GM23338 (cell line): ENCODE measurements around the gene NTN1. TPM values are rescaled to one million over a fixed set of nuclear protein-coding genes. Genes with fewer than 3 reads are reported as not detected.

Source experiments
- ATAC-seq: fragments of 200-7000 bp; cut with Tn5 transposase; 3 replicates; pipeline ENCODE4 v1.9.1; 2020
- DNase-seq: peaks from one replicate; pipeline ENCODE4 v3.0.0-alpha.2; 2015; ENCODE audit warnings: low spot score
- H2AFZ ChIP-seq: fragments of 200-600 bp; sonication (generic); 2 replicates; pipeline ENCODE4 v1.8.0; 2016; ENCODE audit warnings: antibody characterized with exemption, mild to moderate bottlenecking, moderate library complexity
- H3F3A ChIP-seq: fragments of 200-600 bp; sonication (generic); replicated peaks from 2 replicates; pipeline ENCODE4 v1.8.0; 2017; ENCODE audit warnings: antibody characterized with exemption, mixed run types, low read depth
- H3K27ac ChIP-seq: fragments of 200-600 bp; sonication (generic); 2 replicates; pipeline ENCODE4 v1.6.1; 2016; ENCODE audit warnings: low read depth
- H3K27me3 ChIP-seq: fragments of 200-600 bp; sonication (generic); 2 replicates; pipeline ENCODE4 v1.8.0; 2016; ENCODE audit warnings: mild to moderate bottlenecking, mixed run types, moderate library complexity; ENCODE audit not compliant: insufficient read depth
- H3K36me3 ChIP-seq: fragments of 200-600 bp; sonication (generic); 2 replicates; pipeline ENCODE4 v1.8.0; 2016; ENCODE audit warnings: mild to moderate bottlenecking; ENCODE audit not compliant: insufficient read depth
- H3K4me1 ChIP-seq: fragments of 200-600 bp; sonication (generic); 2 replicates; pipeline ENCODE4 v1.8.0; 2016; ENCODE audit warnings: mild to moderate bottlenecking, moderate library complexity; ENCODE audit not compliant: insufficient read depth
- H3K4me2 ChIP-seq: fragments of 200-600 bp; sonication (generic); 2 replicates; pipeline ENCODE4 v1.7.1; 2017; ENCODE audit warnings: mixed run types
- H3K4me3 ChIP-seq: fragments of 200-600 bp; sonication (generic); 2 replicates; pipeline ENCODE4 v1.6.1; 2016; ENCODE audit warnings: mixed run types
- H3K79me2 ChIP-seq: fragments of 200-600 bp; sonication (generic); replicated peaks from 2 replicates; pipeline ENCODE4 v1.8.0; 2017; ENCODE audit warnings: mild to moderate bottlenecking; ENCODE audit not compliant: insufficient read depth
- H3K9me2 ChIP-seq: fragments of 200-600 bp; sonication (generic); 2 replicates; pipeline ENCODE4 v1.8.0; 2017; ENCODE audit not compliant: insufficient read depth
- H4K20me1 ChIP-seq: fragments of 200-600 bp; sonication (generic); replicated peaks from 2 replicates; pipeline ENCODE4 v1.8.0; 2017; ENCODE audit warnings: mild to moderate bottlenecking; ENCODE audit not compliant: insufficient read depth
- H3K27ac Mint-ChIP-seq: 2 replicates; pipeline ENCODE4 v1.8.0; 2020; ENCODE audit warnings: inconsistent platforms, mild to moderate bottlenecking, moderate library complexity, mixed read lengths
- H3K27me3 Mint-ChIP-seq: 3 replicates; pipeline ENCODE4 v1.8.0; 2022; ENCODE audit warnings: low read depth, mild to moderate bottlenecking, moderate library complexity, mixed read lengths, inconsistent platforms; ENCODE audit not compliant: insufficient read depth, poor library complexity
- H3K36me3 Mint-ChIP-seq: 3 replicates; pipeline ENCODE4 v1.8.0; 2021; ENCODE audit warnings: low read depth, mild to moderate bottlenecking, inconsistent platforms, moderate library complexity, mixed read lengths
- H3K4me1 Mint-ChIP-seq: 3 replicates; pipeline ENCODE4 v1.8.0; 2020; ENCODE audit warnings: mild to moderate bottlenecking, inconsistent platforms, mixed read lengths
- H3K4me3 Mint-ChIP-seq: 3 replicates; pipeline ENCODE4 v1.8.0; 2021; ENCODE audit warnings: moderate library complexity, mild to moderate bottlenecking, inconsistent platforms, mixed read lengths
- H3K9me3 Mint-ChIP-seq: 3 replicates; pipeline ENCODE4 v1.8.0; 2020; ENCODE audit warnings: moderate library complexity, mild to moderate bottlenecking, inconsistent platforms, mixed read lengths
- CREB1 ChIP-seq: fragments of 250-450 bp; sonication (Bioruptor Pico); IDR thresholded peaks from 2 replicates; pipeline ENCODE4 v1.5.0; 2020; ENCODE audit warnings: low read depth, mild to moderate bottlenecking, moderate library complexity
- EZH2 ChIP-seq: fragments of 200-600 bp; sonication (generic); IDR thresholded peaks from one replicate; pipeline ENCODE4 v1.8.0; 2017; ENCODE audit warnings: antibody characterized with exemption, mild to moderate bottlenecking, low read depth; ENCODE audit not compliant: unreplicated experiment
- EZH2phosphoT487 ChIP-seq: fragments of 200-600 bp; sonication (generic); IDR thresholded peaks from one replicate; pipeline ENCODE4 v1.8.1; 2018; ENCODE audit warnings: antibody characterized with exemption; ENCODE audit not compliant: unreplicated experiment
- JUNB ChIP-seq: IDR thresholded peaks from one replicate; pipeline ENCODE4 v1.6.1; 2016; ENCODE audit warnings: antibody characterized with exemption; ENCODE audit not compliant: unreplicated experiment
- NANOG ChIP-seq: IDR thresholded peaks from 2 replicates; pipeline ENCODE4 v1.6.1; 2016; ENCODE audit warnings: antibody characterized with exemption, borderline replicate concordance
- POLR2AphosphoS5 ChIP-seq: IDR thresholded peaks from 2 replicates; pipeline ENCODE4 v1.6.1; 2016; ENCODE audit warnings: antibody characterized with exemption, low read depth
- STAT1 ChIP-seq: IDR thresholded peaks from one replicate; pipeline ENCODE4 v1.6.1; 2016; ENCODE audit warnings: antibody characterized with exemption; ENCODE audit not compliant: unreplicated experiment
- ZNF114 ChIP-seq: fragments of 250-450 bp; sonication (Bioruptor Pico); IDR thresholded peaks from 2 replicates; pipeline ENCODE4 v1.5.0; 2020; ENCODE audit warnings: mild to moderate bottlenecking, moderate library complexity
- ZNF331 ChIP-seq: fragments of 250-450 bp; sonication (Bioruptor Pico); IDR thresholded peaks from 2 replicates; pipeline ENCODE4 v1.5.0; 2020; ENCODE audit warnings: low read depth, mild to moderate bottlenecking, moderate library complexity
- polyA plus RNA-seq: library from polyadenylated mRNA; unstranded; fragments of >200 nt; fragmentation: Nextera tagmentation; extraction: Ambion mirVana; gene quantifications from 2 replicates; pipeline ENCODE4 v1.2.1, GENCODE V29; 2016
- total RNA-seq: library from RNA; depleted of rRNA; stranded (reverse); fragments of >200 nt; shearing (Covaris generic); gene quantifications from 2 replicates; pipeline ENCODE4 v1.2.3, GENCODE V29; 2014
- TF ChIP-seq, protein P1 (sequence below): IDR thresholded peaks from 2 replicates; pipeline ENCODE4 v1.6.1; 2016; ENCODE audit warnings: antibody characterized with exemption
- TF ChIP-seq, protein P2 (sequence below): IDR thresholded peaks from one replicate; pipeline ENCODE4 v1.6.1; 2018; ENCODE audit warnings: antibody characterized with exemption; ENCODE audit not compliant: unreplicated experiment
- TF ChIP-seq, protein P3 (sequence below), 2 experiments: fragments of 200-600 bp in 1 of 2; sonication (generic) in 1 of 2; conservative IDR thresholded peaks; 2 replicates each; pipeline versions ENCODE4 v1.5.1 to v1.6.1; 2016 to 2017; ENCODE audit warnings: antibody characterized with exemption in 2 of 2, low read depth in 2 of 2, mild to moderate bottlenecking in 2 of 2, moderate library complexity in 1 of 2
- TF ChIP-seq, protein P4 (sequence below): fragments of 250-450 bp; sonication (Bioruptor Pico); IDR thresholded peaks from 2 replicates; pipeline ENCODE4 v1.5.0; 2020; ENCODE audit warnings: mild to moderate bottlenecking, moderate library complexity

NTN1 gene
- total and polyA plus RNA-seq, 2 experiments from 2014 or later = 0.57 to 2.6 TPM

DNA sequence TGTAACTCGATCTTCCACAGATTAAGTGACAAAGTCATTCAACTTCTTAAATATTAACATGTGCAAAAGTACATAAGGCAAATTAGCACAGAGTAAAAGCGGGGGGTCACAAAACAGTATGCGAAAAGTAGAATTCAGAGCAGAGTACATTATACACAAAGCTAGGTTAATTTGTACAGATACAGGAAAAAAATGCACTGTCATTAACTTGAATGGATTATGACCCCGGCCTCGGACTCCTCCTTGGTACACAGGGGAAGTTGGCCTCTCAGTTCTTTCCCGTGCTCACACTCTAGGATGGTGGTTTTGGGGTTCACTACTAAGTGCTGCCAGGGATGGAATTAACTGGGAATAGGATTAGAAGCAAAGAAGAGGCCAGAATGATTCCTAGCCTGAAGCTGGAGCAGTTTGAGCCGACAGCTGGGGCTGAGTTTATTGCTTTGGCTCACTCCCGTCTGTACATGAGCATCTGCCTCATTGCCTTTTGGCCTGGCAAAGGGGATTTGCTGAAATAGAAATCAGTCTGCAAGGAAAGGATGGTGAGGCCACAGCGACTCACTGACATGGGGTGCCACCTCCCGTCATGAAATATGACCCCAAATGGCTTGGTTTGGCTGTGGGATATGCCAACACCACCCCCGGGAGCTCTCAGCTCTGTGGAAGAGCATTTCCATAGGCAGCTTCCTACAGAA, 23.6 kb downstream of the NTN1 start:
- H3K9me2 ChIP-seq = no peaks in the 10 kb centered on the region
- no peaks in the 10 kb centered on the region for H4K20me1 ChIP-seq
- ATAC-seq (no peak), DNase-seq (no peak)
- no peaks in the 10 kb centered on the region for H3F3A ChIP-seq
- no peaks in the 10 kb centered on the region for H3K79me2 ChIP-seq
- no peak overlapping the region for H3K4me2 ChIP-seq
- Mint-ChIP-seq H3K27me3 (no peaks in the 10 kb centered on the region), H3K4me3 (no peak overlapping the region), H3K27ac (no peak overlapping the region; the same call in 1 of the 2 replicates), H3K9me3 (peaks cover 27% of the 10 kb centered on the region), H3K4me1 (peaks cover 12% of the 10 kb centered on the region; the same call in 2 of the 3 replicates), H3K36me3 (peaks cover 7% of the 10 kb centered on the region; the same call in 2 of the 3 replicates)
- H3K4me1 ChIP-seq = peaks cover 10% of the 10 kb centered on the region
- no peak overlapping the region for H3K4me3 ChIP-seq
- TF ChIP-seq CREB1 (CRISPR knock-in tag) (no peak), POLR2AphosphoS5 (no peak), EZH2 (no peak), JUNB (no peak), STAT1 (no peak), ZNF331 (CRISPR knock-in tag) (no peak), ZNF114 (CRISPR knock-in tag) (no peak), EZH2phosphoT487 (no peak), NANOG (no peak)
- TF ChIP-seq, protein P1, sequence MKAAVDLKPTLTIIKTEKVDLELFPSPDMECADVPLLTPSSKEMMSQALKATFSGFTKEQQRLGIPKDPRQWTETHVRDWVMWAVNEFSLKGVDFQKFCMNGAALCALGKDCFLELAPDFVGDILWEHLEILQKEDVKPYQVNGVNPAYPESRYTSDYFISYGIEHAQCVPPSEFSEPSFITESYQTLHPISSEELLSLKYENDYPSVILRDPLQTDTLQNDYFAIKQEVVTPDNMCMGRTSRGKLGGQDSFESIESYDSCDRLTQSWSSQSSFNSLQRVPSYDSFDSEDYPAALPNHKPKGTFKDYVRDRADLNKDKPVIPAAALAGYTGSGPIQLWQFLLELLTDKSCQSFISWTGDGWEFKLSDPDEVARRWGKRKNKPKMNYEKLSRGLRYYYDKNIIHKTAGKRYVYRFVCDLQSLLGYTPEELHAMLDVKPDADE = no peak
- TF ChIP-seq, protein P2, sequence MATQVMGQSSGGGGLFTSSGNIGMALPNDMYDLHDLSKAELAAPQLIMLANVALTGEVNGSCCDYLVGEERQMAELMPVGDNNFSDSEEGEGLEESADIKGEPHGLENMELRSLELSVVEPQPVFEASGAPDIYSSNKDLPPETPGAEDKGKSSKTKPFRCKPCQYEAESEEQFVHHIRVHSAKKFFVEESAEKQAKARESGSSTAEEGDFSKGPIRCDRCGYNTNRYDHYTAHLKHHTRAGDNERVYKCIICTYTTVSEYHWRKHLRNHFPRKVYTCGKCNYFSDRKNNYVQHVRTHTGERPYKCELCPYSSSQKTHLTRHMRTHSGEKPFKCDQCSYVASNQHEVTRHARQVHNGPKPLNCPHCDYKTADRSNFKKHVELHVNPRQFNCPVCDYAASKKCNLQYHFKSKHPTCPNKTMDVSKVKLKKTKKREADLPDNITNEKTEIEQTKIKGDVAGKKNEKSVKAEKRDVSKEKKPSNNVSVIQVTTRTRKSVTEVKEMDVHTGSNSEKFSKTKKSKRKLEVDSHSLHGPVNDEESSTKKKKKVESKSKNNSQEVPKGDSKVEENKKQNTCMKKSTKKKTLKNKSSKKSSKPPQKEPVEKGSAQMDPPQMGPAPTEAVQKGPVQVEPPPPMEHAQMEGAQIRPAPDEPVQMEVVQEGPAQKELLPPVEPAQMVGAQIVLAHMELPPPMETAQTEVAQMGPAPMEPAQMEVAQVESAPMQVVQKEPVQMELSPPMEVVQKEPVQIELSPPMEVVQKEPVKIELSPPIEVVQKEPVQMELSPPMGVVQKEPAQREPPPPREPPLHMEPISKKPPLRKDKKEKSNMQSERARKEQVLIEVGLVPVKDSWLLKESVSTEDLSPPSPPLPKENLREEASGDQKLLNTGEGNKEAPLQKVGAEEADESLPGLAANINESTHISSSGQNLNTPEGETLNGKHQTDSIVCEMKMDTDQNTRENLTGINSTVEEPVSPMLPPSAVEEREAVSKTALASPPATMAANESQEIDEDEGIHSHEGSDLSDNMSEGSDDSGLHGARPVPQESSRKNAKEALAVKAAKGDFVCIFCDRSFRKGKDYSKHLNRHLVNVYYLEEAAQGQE = no peak
- TF ChIP-seq, protein P3, sequence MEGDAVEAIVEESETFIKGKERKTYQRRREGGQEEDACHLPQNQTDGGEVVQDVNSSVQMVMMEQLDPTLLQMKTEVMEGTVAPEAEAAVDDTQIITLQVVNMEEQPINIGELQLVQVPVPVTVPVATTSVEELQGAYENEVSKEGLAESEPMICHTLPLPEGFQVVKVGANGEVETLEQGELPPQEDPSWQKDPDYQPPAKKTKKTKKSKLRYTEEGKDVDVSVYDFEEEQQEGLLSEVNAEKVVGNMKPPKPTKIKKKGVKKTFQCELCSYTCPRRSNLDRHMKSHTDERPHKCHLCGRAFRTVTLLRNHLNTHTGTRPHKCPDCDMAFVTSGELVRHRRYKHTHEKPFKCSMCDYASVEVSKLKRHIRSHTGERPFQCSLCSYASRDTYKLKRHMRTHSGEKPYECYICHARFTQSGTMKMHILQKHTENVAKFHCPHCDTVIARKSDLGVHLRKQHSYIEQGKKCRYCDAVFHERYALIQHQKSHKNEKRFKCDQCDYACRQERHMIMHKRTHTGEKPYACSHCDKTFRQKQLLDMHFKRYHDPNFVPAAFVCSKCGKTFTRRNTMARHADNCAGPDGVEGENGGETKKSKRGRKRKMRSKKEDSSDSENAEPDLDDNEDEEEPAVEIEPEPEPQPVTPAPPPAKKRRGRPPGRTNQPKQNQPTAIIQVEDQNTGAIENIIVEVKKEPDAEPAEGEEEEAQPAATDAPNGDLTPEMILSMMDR (conservative IDR thresholded peaks at IDR 0.05; ENCODE audit: low read depth in 2 of 2) = no peak
- TF ChIP-seq, protein P4, sequence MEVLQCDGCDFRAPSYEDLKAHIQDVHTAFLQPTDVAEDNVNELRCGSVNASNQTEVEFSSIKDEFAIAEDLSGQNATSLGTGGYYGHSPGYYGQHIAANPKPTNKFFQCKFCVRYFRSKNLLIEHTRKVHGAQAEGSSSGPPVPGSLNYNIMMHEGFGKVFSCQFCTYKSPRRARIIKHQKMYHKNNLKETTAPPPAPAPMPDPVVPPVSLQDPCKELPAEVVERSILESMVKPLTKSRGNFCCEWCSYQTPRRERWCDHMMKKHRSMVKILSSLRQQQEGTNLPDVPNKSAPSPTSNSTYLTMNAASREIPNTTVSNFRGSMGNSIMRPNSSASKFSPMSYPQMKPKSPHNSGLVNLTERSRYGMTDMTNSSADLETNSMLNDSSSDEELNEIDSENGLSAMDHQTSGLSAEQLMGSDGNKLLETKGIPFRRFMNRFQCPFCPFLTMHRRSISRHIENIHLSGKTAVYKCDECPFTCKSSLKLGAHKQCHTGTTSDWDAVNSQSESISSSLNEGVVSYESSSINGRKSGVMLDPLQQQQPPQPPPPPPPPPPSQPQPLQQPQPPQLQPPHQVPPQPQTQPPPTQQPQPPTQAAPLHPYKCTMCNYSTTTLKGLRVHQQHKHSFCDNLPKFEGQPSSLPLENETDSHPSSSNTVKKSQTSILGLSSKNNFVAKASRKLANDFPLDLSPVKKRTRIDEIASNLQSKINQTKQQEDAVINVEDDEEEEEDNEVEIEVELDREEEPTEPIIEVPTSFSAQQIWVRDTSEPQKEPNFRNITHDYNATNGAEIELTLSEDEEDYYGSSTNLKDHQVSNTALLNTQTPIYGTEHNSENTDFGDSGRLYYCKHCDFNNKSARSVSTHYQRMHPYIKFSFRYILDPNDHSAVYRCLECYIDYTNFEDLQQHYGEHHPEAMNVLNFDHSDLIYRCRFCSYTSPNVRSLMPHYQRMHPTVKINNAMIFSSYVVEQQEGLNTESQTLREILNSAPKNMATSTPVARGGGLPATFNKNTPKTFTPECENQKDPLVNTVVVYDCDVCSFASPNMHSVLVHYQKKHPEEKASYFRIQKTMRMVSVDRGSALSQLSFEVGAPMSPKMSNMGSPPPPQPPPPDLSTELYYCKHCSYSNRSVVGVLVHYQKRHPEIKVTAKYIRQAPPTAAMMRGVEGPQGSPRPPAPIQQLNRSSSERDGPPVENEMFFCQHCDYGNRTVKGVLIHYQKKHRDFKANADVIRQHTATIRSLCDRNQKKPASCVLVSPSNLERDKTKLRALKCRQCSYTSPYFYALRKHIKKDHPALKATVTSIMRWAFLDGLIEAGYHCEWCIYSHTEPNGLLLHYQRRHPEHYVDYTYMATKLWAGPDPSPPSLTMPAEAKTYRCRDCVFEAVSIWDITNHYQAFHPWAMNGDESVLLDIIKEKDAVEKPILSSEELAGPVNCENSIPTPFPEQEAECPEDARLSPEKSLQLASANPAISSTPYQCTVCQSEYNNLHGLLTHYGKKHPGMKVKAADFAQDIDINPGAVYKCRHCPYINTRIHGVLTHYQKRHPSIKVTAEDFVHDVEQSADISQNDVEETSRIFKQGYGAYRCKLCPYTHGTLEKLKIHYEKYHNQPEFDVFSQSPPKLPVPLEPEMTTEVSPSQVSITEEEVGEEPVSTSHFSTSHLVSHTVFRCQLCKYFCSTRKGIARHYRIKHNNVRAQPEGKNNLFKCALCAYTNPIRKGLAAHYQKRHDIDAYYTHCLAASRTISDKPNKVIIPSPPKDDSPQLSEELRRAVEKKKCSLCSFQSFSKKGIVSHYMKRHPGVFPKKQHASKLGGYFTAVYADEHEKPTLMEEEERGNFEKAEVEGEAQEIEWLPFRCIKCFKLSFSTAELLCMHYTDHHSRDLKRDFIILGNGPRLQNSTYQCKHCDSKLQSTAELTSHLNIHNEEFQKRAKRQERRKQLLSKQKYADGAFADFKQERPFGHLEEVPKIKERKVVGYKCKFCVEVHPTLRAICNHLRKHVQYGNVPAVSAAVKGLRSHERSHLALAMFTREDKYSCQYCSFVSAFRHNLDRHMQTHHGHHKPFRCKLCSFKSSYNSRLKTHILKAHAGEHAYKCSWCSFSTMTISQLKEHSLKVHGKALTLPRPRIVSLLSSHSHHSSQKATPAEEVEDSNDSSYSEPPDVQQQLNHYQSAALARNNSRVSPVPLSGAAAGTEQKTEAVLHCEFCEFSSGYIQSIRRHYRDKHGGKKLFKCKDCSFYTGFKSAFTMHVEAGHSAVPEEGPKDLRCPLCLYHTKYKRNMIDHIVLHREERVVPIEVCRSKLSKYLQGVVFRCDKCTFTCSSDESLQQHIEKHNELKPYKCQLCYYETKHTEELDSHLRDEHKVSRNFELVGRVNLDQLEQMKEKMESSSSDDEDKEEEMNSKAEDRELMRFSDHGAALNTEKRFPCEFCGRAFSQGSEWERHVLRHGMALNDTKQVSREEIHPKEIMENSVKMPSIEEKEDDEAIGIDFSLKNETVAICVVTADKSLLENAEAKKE (CRISPR knock-in tag) = no peak
- H2AFZ ChIP-seq = no peak overlapping the region
- no peak overlapping the region for H3K27ac ChIP-seq
- no peaks in the 10 kb centered on the region for H3K36me3 ChIP-seq
- H3K27me3 ChIP-seq = no peaks in the 10 kb centered on the region
